Measurements from ENCODE around the gene IL27RA. TPM values are rescaled to one million over a fixed set of nuclear protein-coding genes. Genes with fewer than 3 reads are reported as not detected.

The IL27RA gene
- total RNA-seq, 2 donors from 2014 or later, result 10.3 to 10.8 TPM

GRCh38 chr19:13996928-13997630 is 34.5 kb upstream of the IL27RA start:
- Mint-ChIP-seq H3K4me1 (no peaks in the 10 kb centered on the region), H3K27me3 (ENCODE audit: insufficient read depth) (no peaks in the 10 kb centered on the region), H3K4me3 (no peak overlapping the region), H3K9me3 (peaks cover 18% of the 10 kb centered on the region), H3K27ac (no peak overlapping the region), H3K36me3 (ENCODE audit: low read depth) (peaks cover 44% of the 10 kb centered on the region)
- Histone ChIP-seq H3K4me3 (ENCODE audit: low read length) (no peak overlapping the region), H3K27ac (ENCODE audit: low read depth, low read length) (no peak overlapping the region), H3K27me3 (ENCODE audit: control insufficient read depth, insufficient read depth, low read length, poor library complexity, severe bottlenecking) (no peaks in the 10 kb centered on the region), H3K9me3 (ENCODE audit: control insufficient read depth, low read length) (peaks cover 15% of the 10 kb centered on the region), H3K36me3 (ENCODE audit: control insufficient read depth, insufficient read depth, low read length) (peaks cover 35% of the 10 kb centered on the region), H3K4me1 (ENCODE audit: control insufficient read depth, insufficient read depth, low read length) (no peaks in the 10 kb centered on the region), H3K9ac (ENCODE audit: extremely low read depth, low read length, poor library complexity, severe bottlenecking) (no peak overlapping the region)
- TF ChIP-seq CTCF (conservative IDR thresholded peaks at IDR 0.05), result no peak
- 89 to 95% methylated on average over 19 to 22 of the region's 22 CpGs for WGBS, 2 experiments (ENCODE audit: insufficient coverage in 1 of 2, insufficient read length in 1 of 2)
- DNase-seq, result no peak

GRCh38 chr19:13997631-13997962 is 34.0 kb upstream of the IL27RA start:
- Mint-ChIP-seq H3K4me1 (no peaks in the 10 kb centered on the region), H3K27ac (no peak overlapping the region)

GRCh38 chr19:13998426-13998825 is 33.1 kb upstream of the IL27RA start:
- Mint-ChIP-seq H3K9me3 (peaks cover 18% of the 10 kb centered on the region), H3K4me1 (no peaks in the 10 kb centered on the region), H3K27ac (no peak overlapping the region), H3K36me3 (ENCODE audit: low read depth) (peaks cover 34% of the 10 kb centered on the region), H3K4me3 (no peak overlapping the region), H3K27me3 (ENCODE audit: insufficient read depth) (no peaks in the 10 kb centered on the region)
- no peak for DNase-seq
- Histone ChIP-seq H3K4me3 (ENCODE audit: low read length) (no peak overlapping the region), H3K27me3 (ENCODE audit: control insufficient read depth, insufficient read depth, low read length, poor library complexity, severe bottlenecking) (no peaks in the 10 kb centered on the region), H3K4me1 (ENCODE audit: control insufficient read depth, insufficient read depth, low read length) (no peaks in the 10 kb centered on the region), H3K36me3 (ENCODE audit: control insufficient read depth, insufficient read depth, low read length) (peaks cover 28% of the 10 kb centered on the region), H3K9me3 (ENCODE audit: control insufficient read depth, low read length) (peaks cover 15% of the 10 kb centered on the region), H3K9ac (ENCODE audit: extremely low read depth, low read length, poor library complexity, severe bottlenecking) (no peak overlapping the region), H3K27ac (ENCODE audit: low read depth, low read length) (no peak overlapping the region)
- TF ChIP-seq CTCF (conservative IDR thresholded peaks at IDR 0.05), result no peak
- 86 to 94% methylated on average over 1 of the region's 1 CpG for WGBS, 2 experiments (ENCODE audit: insufficient coverage in 1 of 2, insufficient read length in 1 of 2)

More at GRCh38 chr19:13997631-13997962, 34.0 kb upstream of the IL27RA start:
- TF ChIP-seq CTCF (conservative IDR thresholded peaks at IDR 0.05), result no peak
- no peak for DNase-seq
- Mint-ChIP-seq H3K4me3 (no peak overlapping the region), H3K36me3 (ENCODE audit: low read depth) (peaks cover 39% of the 10 kb centered on the region), H3K27me3 (ENCODE audit: insufficient read depth) (no peaks in the 10 kb centered on the region), H3K9me3 (peaks cover 18% of the 10 kb centered on the region)
- Histone ChIP-seq H3K9me3 (ENCODE audit: control insufficient read depth, low read length) (peaks cover 15% of the 10 kb centered on the region), H3K4me3 (ENCODE audit: low read length) (no peak overlapping the region), H3K36me3 (ENCODE audit: control insufficient read depth, insufficient read depth, low read length) (peaks cover 30% of the 10 kb centered on the region), H3K27me3 (ENCODE audit: control insufficient read depth, insufficient read depth, low read length, poor library complexity, severe bottlenecking) (no peaks in the 10 kb centered on the region), H3K9ac (ENCODE audit: extremely low read depth, low read length, poor library complexity, severe bottlenecking) (no peak overlapping the region), H3K27ac (ENCODE audit: low read depth, low read length) (no peak overlapping the region), H3K4me1 (ENCODE audit: control insufficient read depth, insufficient read depth, low read length) (no peaks in the 10 kb centered on the region)
- WGBS, 2 experiments (ENCODE audit: insufficient coverage in 1 of 2, insufficient read length in 1 of 2), result 95% methylated on average over 3 to 6 of the region's 6 CpGs
